RWPE2 (cell line): ENCODE measurements around the gene LOXHD1.

Source experiments
- ATAC-seq: fragments of 200-7000 bp; cut with Tn5 transposase; 3 replicates; pipeline ENCODE4 v1.9.1; 2021; ENCODE audit warnings: low read depth
- DNase-seq: peaks from one replicate; pipeline ENCODE4 v3.0.0-alpha.2; 2020; ENCODE audit warnings: low spot score
- H3K27ac ChIP-seq: fragments of 450-650 bp; 2 replicates; pipeline ENCODE4 v1.5.1; 2017; ENCODE audit warnings: mild to moderate bottlenecking; ENCODE audit not compliant: poor library complexity, severe bottlenecking
- H3K27me3 ChIP-seq: fragments of 250-450 bp; sonication (Bioruptor Pico); 2 replicates; pipeline ENCODE4 v1.5.1; 2021; ENCODE audit warnings: mild to moderate bottlenecking, moderate library complexity; ENCODE audit not compliant: insufficient read depth, poor library complexity, severe bottlenecking
- H3K36me3 ChIP-seq: fragments of 250-450 bp; sonication (Bioruptor Pico); 2 replicates; pipeline ENCODE4 v1.5.1; 2020; ENCODE audit warnings: low read depth, mild to moderate bottlenecking, moderate library complexity
- H3K4me1 ChIP-seq: fragments of 250-450 bp; sonication (Bioruptor Pico); 2 replicates; pipeline ENCODE4 v1.5.1; 2021; ENCODE audit warnings: mild to moderate bottlenecking, moderate library complexity; ENCODE audit not compliant: insufficient read depth, poor library complexity, severe bottlenecking
- H3K4me3 ChIP-seq: fragments of 250-450 bp; sonication (Bioruptor Pico); 2 replicates; pipeline ENCODE4 v1.5.1; 2021; ENCODE audit warnings: mild to moderate bottlenecking, moderate library complexity; ENCODE audit not compliant: severe bottlenecking
- H3K9me3 ChIP-seq: fragments of 250-450 bp; sonication (Bioruptor Pico); 2 replicates; pipeline ENCODE4 v1.5.1; 2021; ENCODE audit warnings: mild to moderate bottlenecking, moderate library complexity; ENCODE audit not compliant: severe bottlenecking
- TF ChIP-seq, protein P1 (sequence below): fragments of 450-650 bp; IDR thresholded peaks from one replicate; pipeline ENCODE4 v1.5.1; 2017; ENCODE audit warnings: mild to moderate bottlenecking, moderate library complexity; ENCODE audit not compliant: poor library complexity, severe bottlenecking

The LOXHD1 gene

GRCh38 chr18:46700066-46700824, 43.2 kb upstream of the LOXHD1 start:
- Histone ChIP-seq H3K27ac (no peak overlapping the region), H3K9me3 (no peaks in the 10 kb centered on the region), H3K27me3 (no peaks in the 10 kb centered on the region), H3K4me3 (no peak overlapping the region), H3K4me1 (no peaks in the 10 kb centered on the region), H3K36me3 (no peaks in the 10 kb centered on the region)
- TF ChIP-seq, protein P1, sequence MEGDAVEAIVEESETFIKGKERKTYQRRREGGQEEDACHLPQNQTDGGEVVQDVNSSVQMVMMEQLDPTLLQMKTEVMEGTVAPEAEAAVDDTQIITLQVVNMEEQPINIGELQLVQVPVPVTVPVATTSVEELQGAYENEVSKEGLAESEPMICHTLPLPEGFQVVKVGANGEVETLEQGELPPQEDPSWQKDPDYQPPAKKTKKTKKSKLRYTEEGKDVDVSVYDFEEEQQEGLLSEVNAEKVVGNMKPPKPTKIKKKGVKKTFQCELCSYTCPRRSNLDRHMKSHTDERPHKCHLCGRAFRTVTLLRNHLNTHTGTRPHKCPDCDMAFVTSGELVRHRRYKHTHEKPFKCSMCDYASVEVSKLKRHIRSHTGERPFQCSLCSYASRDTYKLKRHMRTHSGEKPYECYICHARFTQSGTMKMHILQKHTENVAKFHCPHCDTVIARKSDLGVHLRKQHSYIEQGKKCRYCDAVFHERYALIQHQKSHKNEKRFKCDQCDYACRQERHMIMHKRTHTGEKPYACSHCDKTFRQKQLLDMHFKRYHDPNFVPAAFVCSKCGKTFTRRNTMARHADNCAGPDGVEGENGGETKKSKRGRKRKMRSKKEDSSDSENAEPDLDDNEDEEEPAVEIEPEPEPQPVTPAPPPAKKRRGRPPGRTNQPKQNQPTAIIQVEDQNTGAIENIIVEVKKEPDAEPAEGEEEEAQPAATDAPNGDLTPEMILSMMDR: no peak
- ATAC-seq: no peak
- DNase-seq: no peak

DNA sequence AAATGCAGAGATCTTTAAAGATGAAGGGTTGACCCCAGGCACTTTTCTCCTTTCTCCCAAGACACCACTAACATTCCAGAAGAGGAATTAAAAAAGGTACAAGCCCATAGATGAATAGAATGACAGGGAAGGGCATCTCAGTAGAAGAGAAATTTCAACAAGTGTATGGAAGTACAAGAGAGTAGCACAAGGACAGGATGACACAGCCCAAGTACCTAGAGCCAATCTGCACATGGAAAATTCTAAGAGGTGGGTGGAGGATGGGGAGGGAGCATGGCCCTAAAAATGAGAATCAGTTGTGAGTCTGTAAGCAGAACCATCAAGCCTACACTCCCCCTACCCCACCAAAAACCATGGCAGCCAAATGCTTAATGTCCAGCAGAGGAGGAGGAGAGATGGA, 39.7 kb upstream of the LOXHD1 start:
- TF ChIP-seq, protein P1: no peak
- H3K4me1 ChIP-seq: no peaks in the 10 kb centered on the region
- no peak for DNase-seq
- ATAC-seq: no peak
- no peaks in the 10 kb centered on the region for H3K36me3 ChIP-seq
- H3K4me3 ChIP-seq: no peak overlapping the region
- H3K9me3 ChIP-seq: no peaks in the 10 kb centered on the region
- H3K27me3 ChIP-seq: no peaks in the 10 kb centered on the region
- no peak overlapping the region for H3K27ac ChIP-seq

GRCh38 chr18:46696268-46696667, 39.2 kb upstream of the LOXHD1 start:
- no peak for ATAC-seq
- no peaks in the 10 kb centered on the region for H3K27me3 ChIP-seq
- H3K4me3 ChIP-seq: no peak overlapping the region
- TF ChIP-seq, protein P1: no peak
- H3K9me3 ChIP-seq: no peaks in the 10 kb centered on the region
- no peaks in the 10 kb centered on the region for H3K36me3 ChIP-seq
- DNase-seq: no peak
- H3K27ac ChIP-seq: no peak overlapping the region
- no peaks in the 10 kb centered on the region for H3K4me1 ChIP-seq

- no peak for DNase-seq
- TF ChIP-seq, protein P1: no peak
- H3K4me1 ChIP-seq: no peaks in the 10 kb centered on the region
- H3K27me3 ChIP-seq: no peaks in the 10 kb centered on the region
- ATAC-seq: no peak
- no peaks in the 10 kb centered on the region for H3K36me3 ChIP-seq
- H3K9me3 ChIP-seq: no peaks in the 10 kb centered on the region
- no peak overlapping the region for H3K27ac ChIP-seq
- H3K4me3 ChIP-seq: no peak overlapping the region
Observed at GRCh38 chr18:46693996-46694395, 37.0 kb upstream of the LOXHD1 start.

- ATAC-seq (no peak), DNase-seq (no peak)
- no peak overlapping the region for H3K4me3 ChIP-seq
Observed at GRCh38 chr18:46688853-46689525, 32.0 kb upstream of the LOXHD1 start.

More at GRCh38 chr18:46688853-46689525, 32.0 kb upstream of the LOXHD1 start:
- H3K4me1 ChIP-seq: no peaks in the 10 kb centered on the region
- H3K27ac ChIP-seq: no peak overlapping the region
- no peaks in the 10 kb centered on the region for H3K36me3 ChIP-seq
- no peaks in the 10 kb centered on the region for H3K9me3 ChIP-seq
- TF ChIP-seq, protein P1: no peak
- no peaks in the 10 kb centered on the region for H3K27me3 ChIP-seq
